ENCODE results near the gene CCDC57. TPM values are rescaled to one million over a fixed set of nuclear protein-coding genes. Genes with fewer than 3 reads are reported as not detected.

Gene CCDC57
- total and polyA plus RNA-seq, 11 donors, result 4.3 to 17.6 (median 9.5) TPM

DNA sequence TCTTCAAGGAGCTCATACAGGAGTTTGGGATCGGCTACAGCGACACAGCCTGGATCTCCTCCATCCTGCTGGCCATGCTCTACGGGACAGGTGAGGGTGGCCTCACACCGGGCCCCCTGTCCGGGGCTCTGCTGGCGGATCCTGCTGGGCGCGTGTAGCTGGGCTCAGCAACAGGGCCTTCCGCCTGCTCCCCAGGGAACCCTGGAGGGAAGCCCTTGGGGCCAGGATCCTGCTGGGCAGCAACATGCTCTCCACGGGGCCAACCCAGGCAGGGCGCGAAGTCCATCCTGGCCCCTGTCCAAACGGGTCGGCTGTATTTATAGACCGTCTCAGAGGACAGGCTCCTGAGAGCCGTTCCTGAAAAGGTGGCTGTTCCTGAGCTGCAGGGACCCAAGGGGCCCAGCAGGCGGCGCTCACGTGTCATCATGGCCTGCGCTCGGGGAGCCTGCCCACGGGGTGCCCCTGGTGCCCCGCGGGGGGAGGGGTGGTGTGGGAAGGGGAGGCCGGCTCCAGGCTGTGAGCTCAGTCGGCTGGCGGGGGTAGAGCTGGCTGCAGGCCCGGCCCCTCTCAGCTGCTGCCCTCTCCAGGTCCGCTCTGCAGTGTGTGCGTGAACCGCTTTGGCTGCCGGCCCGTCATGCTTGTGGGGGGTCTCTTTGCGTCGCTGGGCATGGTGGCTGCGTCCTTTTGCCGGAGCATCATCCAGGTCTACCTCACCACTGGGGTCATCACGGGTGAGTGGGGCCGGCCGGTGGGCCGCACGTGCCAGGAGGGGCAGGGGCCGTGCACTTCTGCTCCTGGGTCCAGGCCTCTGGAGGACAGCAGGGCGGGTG lies 23.7 kb upstream of the CCDC57 start:
- ATAC-seq, result peak in 3 of 4 donors; percentile 3 to 8 (median 6)
- Histone ChIP-seq H3K9me3 (no peaks in the 10 kb centered on the region), H3K4me1 (peaks cover 37 to 91% (median 63%) of the 10 kb centered on the region in 12 donors), H3K27ac (peak overlapping the region in 2 of 12 donors; percentile 27 to 86), H3K27me3 (no peaks in the 10 kb centered on the region), H3K4me3 (no peak overlapping the region), H3K36me3 (peaks cover 0 to 44% (median 8%) of the 10 kb centered on the region in 9 donors)
- intact Hi-C loops (cut with DNase I), result loop anchor here in 9 of 10 donors (1.0 to 10.0 kb wide), 7 partner anchors 36 to 88 kb away; partner anchors contain the start of gene CSNK1D (in 2 of the 9)
- peak in 4 of 5 donors; percentile 64 to 81 (median 72) for DNase-seq
- TF ChIP-seq POLR2A (IDR thresholded peaks at IDR 0.05), result no peak
- TF ChIP-seq, protein P1, sequence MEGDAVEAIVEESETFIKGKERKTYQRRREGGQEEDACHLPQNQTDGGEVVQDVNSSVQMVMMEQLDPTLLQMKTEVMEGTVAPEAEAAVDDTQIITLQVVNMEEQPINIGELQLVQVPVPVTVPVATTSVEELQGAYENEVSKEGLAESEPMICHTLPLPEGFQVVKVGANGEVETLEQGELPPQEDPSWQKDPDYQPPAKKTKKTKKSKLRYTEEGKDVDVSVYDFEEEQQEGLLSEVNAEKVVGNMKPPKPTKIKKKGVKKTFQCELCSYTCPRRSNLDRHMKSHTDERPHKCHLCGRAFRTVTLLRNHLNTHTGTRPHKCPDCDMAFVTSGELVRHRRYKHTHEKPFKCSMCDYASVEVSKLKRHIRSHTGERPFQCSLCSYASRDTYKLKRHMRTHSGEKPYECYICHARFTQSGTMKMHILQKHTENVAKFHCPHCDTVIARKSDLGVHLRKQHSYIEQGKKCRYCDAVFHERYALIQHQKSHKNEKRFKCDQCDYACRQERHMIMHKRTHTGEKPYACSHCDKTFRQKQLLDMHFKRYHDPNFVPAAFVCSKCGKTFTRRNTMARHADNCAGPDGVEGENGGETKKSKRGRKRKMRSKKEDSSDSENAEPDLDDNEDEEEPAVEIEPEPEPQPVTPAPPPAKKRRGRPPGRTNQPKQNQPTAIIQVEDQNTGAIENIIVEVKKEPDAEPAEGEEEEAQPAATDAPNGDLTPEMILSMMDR (IDR thresholded peaks at IDR 0.05), result peak; percentile 82 to 90 (median 86)
- 45 to 56% (median 51%) methylated on average over 21 to 44 of the region's 44 CpGs for WGBS, 4 donors

DNA sequence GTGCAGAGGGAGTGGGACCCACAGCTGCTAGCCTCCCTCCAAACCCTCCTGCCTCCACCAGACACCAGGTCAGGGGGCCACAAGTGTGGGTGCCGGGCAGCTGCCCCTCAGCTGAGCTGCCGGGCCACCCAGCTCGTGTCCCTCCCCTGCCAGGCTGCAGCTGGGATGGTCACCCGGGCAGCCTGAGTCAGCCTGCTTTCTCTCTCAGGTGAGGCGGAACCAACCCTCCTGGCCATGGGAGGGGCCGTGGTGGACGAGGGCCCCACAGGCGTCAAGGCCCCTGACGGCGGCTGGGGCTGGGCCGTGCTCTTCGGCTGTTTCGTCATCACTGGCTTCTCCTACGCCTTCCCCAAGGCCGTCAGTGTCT lies 23.1 kb upstream of the CCDC57 start:
- peak in 1 of 5 donors; percentile 64 for DNase-seq
- ATAC-seq, result no peak
- intact Hi-C loops (cut with DNase I), result loop anchor here in 9 of 10 donors (1.0 to 10.0 kb wide), 7 partner anchors 37 to 89 kb away; partner anchors contain the start of gene CSNK1D (in 2 of the 9)
- H3K27me3 ChIP-seq, result no peaks in the 10 kb centered on the region
- no peak overlapping the region for H3K4me3 ChIP-seq
- H3K36me3 ChIP-seq, result peaks cover 0 to 44% (median 8%) of the 10 kb centered on the region in 9 donors
- H3K4me1 ChIP-seq, result peaks cover 32 to 87% (median 59%) of the 10 kb centered on the region in 12 donors
- 76 to 80% (median 79%) methylated on average over 13 to 15 of the region's 15 CpGs for WGBS, 4 donors
- no peaks in the 10 kb centered on the region for H3K9me3 ChIP-seq
- H3K27ac ChIP-seq, result peak overlapping the region in 1 of 12 donors; percentile 86
- TF ChIP-seq, protein P1 (IDR thresholded peaks at IDR 0.05), result no peak
- no peak for TF ChIP-seq POLR2A (IDR thresholded peaks at IDR 0.05)

DNA sequence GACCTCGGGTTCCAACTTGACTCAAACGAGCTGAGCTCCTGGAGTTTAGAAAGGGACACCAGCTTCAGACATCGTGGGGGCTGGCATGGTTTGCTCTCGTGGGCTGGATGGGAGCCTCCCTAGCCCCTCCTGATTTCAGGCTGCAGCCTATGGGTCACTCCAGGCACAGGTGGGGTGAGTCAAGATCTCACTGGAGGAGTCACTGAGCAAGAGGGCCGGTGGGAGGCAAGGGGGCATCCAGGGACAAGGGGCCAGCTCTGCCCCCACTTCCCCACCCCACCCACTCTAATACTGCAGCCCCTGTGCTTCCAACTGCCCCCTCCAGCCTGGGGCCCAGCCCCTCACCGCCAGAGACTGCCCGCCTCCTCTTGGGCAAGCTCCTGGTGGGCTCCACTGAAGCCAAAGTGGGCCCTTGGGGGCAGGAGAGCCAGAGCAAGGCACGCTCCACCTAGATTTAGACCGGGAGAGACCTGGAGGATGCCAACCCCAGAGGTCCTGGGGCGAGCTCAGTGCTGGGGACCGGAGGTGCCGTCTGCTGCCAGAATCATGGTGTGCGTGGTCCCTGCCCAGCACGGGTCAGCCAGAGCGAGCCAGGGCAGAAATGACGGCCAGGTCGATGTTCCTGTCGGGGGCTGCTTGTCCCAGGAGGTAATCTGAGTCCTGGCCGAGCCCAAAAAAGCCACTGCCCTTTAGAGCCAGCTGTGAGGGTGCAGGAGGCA lies 22.6 kb upstream of the CCDC57 start:
- TF ChIP-seq, protein P1 (IDR thresholded peaks at IDR 0.05), result no peak
- no peak for TF ChIP-seq POLR2A (IDR thresholded peaks at IDR 0.05)
- Histone ChIP-seq H3K27me3 (no peaks in the 10 kb centered on the region), H3K27ac (peak overlapping the region in 1 of 12 donors; percentile 86), H3K9me3 (no peaks in the 10 kb centered on the region), H3K4me3 (no peak overlapping the region), H3K36me3 (peaks cover 0 to 44% (median 8%) of the 10 kb centered on the region in 9 donors), H3K4me1 (peaks cover 27 to 87% (median 59%) of the 10 kb centered on the region in 12 donors)
- intact Hi-C loops (cut with DNase I), result loop anchor here in 7 of 10 donors (5.0 to 10.0 kb wide), 5 partner anchors 37 to 90 kb away; partner anchors contain the start of gene CSNK1D (in 2 of the 7)
- DNase-seq, result peak in 2 of 5 donors; percentile 18 to 64
- no peak for ATAC-seq
- WGBS, 4 donors, result 81 to 88% (median 85%) methylated on average over 16 to 19 of the region's 19 CpGs

Measured in heart left ventricle (tissue), 16 donors.